ENCODE measurements around the gene FLT4.

The FLT4 gene

DNA sequence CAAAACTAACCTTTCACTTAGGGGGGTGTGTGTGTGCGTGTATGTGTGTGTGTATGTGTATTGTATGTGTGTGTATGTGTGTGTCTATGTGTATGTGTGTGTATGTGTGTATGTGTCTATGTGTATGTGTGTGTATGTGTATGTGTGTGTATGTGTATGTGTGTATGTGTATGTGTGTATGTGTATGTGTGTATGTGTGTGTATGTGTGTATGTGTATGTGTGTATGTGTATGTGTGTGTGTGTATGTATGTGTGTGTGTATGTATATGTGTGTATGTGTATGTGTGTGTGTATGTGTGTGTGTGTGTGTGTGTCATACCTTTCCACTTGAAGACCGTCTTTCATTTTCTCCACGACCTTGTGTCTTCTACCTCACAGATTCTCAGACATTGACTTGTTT lies 20.8 kb upstream of the FLT4 start:
- TF ChIP-seq, protein P1, sequence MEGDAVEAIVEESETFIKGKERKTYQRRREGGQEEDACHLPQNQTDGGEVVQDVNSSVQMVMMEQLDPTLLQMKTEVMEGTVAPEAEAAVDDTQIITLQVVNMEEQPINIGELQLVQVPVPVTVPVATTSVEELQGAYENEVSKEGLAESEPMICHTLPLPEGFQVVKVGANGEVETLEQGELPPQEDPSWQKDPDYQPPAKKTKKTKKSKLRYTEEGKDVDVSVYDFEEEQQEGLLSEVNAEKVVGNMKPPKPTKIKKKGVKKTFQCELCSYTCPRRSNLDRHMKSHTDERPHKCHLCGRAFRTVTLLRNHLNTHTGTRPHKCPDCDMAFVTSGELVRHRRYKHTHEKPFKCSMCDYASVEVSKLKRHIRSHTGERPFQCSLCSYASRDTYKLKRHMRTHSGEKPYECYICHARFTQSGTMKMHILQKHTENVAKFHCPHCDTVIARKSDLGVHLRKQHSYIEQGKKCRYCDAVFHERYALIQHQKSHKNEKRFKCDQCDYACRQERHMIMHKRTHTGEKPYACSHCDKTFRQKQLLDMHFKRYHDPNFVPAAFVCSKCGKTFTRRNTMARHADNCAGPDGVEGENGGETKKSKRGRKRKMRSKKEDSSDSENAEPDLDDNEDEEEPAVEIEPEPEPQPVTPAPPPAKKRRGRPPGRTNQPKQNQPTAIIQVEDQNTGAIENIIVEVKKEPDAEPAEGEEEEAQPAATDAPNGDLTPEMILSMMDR (IDR thresholded peaks at IDR 0.05), result no peak
- H3K79me2 ChIP-seq, result no peaks in the 10 kb centered on the region
- H3K27ac ChIP-seq, result no peak overlapping the region
- H2AFZ ChIP-seq, result no peak overlapping the region
- H3K4me1 ChIP-seq, result no peaks in the 10 kb centered on the region
- peak overlapping the region; percentile 38 for H3K4me2 ChIP-seq (ENCODE audit: low read length)
- no peaks in the 10 kb centered on the region for H3K9me3 ChIP-seq (ENCODE audit: control insufficient read depth, low read length)
- no peaks in the 10 kb centered on the region for H3K27me3 ChIP-seq (ENCODE audit: control insufficient read depth, insufficient read depth, low read length)
- no peak overlapping the region for H3K4me3 ChIP-seq (ENCODE audit: low read depth, low read length)
- no peak overlapping the region for H3K9ac ChIP-seq
- no peaks in the 10 kb centered on the region for H3K36me3 ChIP-seq (ENCODE audit: control insufficient read depth, insufficient read depth, low read length)

DNA sequence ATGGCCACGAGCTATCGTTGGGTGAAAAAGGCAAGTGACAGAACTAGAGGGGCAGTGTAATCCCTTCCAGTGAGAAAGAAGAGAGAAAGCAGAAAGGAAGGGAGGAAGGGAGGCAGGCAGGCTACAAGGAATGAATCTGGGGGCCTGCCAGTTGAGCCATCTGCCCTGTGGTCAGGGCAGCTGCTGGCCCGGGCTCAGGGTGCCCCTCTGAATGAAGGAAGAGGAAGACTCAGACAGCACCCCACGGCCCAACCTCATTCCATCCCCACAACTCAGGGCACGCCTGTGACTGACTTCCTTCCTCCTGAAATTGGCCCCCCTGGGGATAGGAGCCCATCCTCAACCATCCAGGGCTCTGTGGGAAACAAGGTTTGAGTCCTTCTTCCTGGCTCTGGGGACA lies 20.3 kb upstream of the FLT4 start:
- H3K36me3 ChIP-seq (ENCODE audit: control insufficient read depth, insufficient read depth, low read length), result no peaks in the 10 kb centered on the region
- H3K27ac ChIP-seq, result no peak overlapping the region
- no peaks in the 10 kb centered on the region for H3K9me3 ChIP-seq (ENCODE audit: control insufficient read depth, low read length)
- H3K27me3 ChIP-seq (ENCODE audit: control insufficient read depth, insufficient read depth, low read length), result no peaks in the 10 kb centered on the region
- TF ChIP-seq, protein P1 (IDR thresholded peaks at IDR 0.05), result no peak
- H3K4me2 ChIP-seq (ENCODE audit: low read length), result no peak overlapping the region
- no peak overlapping the region for H2AFZ ChIP-seq
- H3K79me2 ChIP-seq, result no peaks in the 10 kb centered on the region
- no peaks in the 10 kb centered on the region for H3K4me1 ChIP-seq
- no peak overlapping the region for H3K4me3 ChIP-seq (ENCODE audit: low read depth, low read length)
- no peak overlapping the region for H3K9ac ChIP-seq

DNA sequence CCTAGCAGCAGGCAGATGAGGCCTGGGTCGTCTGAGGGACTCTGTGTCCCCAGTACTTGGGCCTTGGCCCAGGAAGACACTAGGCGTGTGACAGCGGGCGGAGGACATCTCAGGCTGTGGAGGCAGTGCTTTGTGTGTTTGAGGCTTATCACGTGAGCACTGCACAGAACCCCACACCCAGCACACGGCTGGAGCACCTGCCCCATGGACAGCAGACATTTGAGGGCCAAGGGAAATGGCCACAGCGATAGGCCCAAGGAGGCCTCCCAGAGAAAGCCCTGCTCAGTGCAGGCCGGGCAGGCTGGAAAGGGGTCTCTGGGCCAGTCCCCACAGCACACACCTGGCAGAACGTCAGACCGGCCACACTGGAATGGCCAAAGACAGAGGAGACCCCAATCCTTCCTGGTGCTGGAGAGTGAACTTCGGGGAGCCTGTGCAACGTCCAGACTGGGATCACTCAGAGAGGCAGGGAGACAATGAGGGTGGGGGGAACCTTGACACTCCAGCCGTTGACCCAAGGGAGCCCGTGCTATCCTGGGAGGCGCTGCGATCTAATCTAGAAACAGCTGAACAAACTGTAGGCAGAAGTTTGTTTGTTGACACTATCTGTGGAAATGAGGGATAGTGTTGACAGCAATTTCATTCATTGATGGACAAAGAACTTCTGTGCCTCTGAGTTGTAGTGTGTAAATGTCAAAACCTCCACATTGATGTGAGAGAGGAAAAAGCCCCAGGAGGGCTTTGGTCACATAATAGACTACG lies 19.6 kb upstream of the FLT4 start:
- H3K9ac ChIP-seq, result no peak overlapping the region
- TF ChIP-seq, protein P1 (IDR thresholded peaks at IDR 0.05), result no peak
- H3K27ac ChIP-seq, result no peak overlapping the region
- no peaks in the 10 kb centered on the region for H3K79me2 ChIP-seq
- no peaks in the 10 kb centered on the region for H3K36me3 ChIP-seq (ENCODE audit: control insufficient read depth, insufficient read depth, low read length)
- no peak overlapping the region for H2AFZ ChIP-seq
- H3K4me2 ChIP-seq (ENCODE audit: low read length), result no peak overlapping the region
- no peaks in the 10 kb centered on the region for H3K4me1 ChIP-seq
- H3K27me3 ChIP-seq (ENCODE audit: control insufficient read depth, insufficient read depth, low read length), result no peaks in the 10 kb centered on the region
- H3K4me3 ChIP-seq (ENCODE audit: low read depth, low read length), result no peak overlapping the region
- no peaks in the 10 kb centered on the region for H3K9me3 ChIP-seq (ENCODE audit: control insufficient read depth, low read length)

DNA sequence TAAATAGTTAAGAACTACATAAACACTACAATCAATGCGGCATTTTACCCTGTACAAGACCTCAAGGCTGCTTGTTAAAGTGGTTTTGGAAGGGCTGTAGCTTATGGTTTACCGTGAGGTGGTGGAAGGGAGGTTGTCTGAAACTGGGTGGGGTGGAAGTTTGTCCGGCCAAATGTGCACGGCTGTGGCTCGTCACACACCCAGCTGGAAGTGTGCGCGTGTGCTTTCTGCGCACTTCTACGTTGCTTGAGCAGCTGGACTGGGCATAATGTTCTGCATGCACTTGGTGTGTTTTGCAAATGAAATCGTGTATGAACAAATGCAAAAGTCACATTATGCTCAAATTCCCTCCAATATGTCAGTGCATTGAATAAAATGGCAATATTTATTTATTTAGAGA lies 17.4 kb upstream of the FLT4 start:
- no peak overlapping the region for H3K4me2 ChIP-seq (ENCODE audit: low read length)
- no peak overlapping the region for H3K4me3 ChIP-seq (ENCODE audit: low read depth, low read length)
- no peak overlapping the region for H2AFZ ChIP-seq
- H3K27ac ChIP-seq, result no peak overlapping the region
- TF ChIP-seq, protein P1 (IDR thresholded peaks at IDR 0.05), result no peak
- H3K36me3 ChIP-seq (ENCODE audit: control insufficient read depth, insufficient read depth, low read length), result no peaks in the 10 kb centered on the region
- H3K27me3 ChIP-seq (ENCODE audit: control insufficient read depth, insufficient read depth, low read length), result no peaks in the 10 kb centered on the region
- H3K79me2 ChIP-seq, result no peaks in the 10 kb centered on the region
- H3K4me1 ChIP-seq, result no peaks in the 10 kb centered on the region
- H3K9me3 ChIP-seq (ENCODE audit: control insufficient read depth, low read length), result no peaks in the 10 kb centered on the region
- H3K9ac ChIP-seq, result no peak overlapping the region

Measured in parathyroid adenoma (tissue), 2 donors.